RPMI8226 (cell line): ENCODE data around the gene ZNF610.
A peak's percentile ranks its signal among the peaks of the same experiment; 100 is the strongest.
"Not testable (repeated sequence)": the region's sequence is repeated elsewhere in the genome, so short reads cannot be mapped to it uniquely, and the experiment has no call there.

Source experiments
- DNase-seq: peaks from one replicate; pipeline ENCODE4 v3.0.0-alpha.2; 2015

ZNF610 gene

DNA sequence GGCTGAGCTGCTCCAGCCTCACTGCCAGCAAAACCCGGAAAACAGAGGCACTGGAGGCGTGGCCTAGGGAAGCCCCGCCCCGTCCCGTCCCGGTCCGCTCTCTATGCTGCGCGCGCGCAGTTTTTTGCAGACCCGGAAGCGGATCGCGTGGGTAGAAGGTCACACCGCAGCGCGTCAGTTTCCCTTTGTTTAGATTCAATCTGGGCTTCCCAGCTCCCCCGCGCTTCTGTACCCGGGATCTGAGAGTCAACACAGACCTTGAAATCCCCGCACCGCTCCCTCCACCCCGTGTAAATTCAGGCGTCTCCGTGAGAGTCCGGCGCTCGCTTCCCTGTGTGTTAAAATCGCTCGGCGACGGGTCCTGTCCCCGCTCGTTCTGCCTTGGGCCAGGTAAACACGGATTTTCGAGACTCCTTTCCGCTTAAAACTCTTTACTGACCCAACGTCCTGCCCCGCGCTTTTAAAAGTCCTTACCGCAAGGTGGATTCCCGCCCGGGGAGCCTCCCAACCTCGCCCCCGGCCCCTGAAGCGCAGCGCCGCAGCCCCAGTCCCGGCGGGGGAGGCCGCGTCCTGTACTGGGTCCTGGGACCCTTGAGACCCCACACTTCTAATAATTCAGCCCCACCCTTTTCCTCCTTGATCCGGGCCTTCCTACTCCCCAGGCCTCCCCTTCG is at the start of gene ZNF610:
ZNF610 (plus strand) TSS at position 127 of the 674 bp plus-strand sequence. CDS start 12,930 bp downstream, outside the sequence.
- DNase-seq, result peak; percentile 92

- no peak for DNase-seq
These were observed 49.8 kb upstream of the ZNF610 start for GRCh38 chr19:52286256-52286655.

- DNase-seq, result no peak
These were observed 44.3 kb upstream of the ZNF610 start for GRCh38 chr19:52291781-52292180.

DNA sequence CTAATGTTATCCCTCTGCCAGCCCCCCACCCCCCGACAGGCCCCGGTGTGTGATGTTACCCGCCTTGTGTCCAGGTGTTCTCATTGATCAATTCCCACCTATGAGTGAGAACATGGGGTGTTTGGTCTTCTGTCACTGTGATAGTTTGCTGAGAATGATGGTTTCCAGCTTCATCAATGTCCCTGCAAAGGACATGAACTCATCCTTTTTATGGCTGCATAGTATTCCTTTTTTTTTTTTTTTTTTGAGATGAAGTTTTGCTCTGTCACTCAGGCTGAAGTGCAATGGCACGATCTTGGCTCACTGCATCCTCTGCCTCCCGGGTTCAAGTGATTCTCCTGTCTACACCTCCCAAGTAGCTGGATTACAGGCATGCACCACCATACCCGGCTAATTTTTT is 43.1 kb upstream of the ZNF610 start:
- DNase-seq, result not testable (repeated sequence)

DNA sequence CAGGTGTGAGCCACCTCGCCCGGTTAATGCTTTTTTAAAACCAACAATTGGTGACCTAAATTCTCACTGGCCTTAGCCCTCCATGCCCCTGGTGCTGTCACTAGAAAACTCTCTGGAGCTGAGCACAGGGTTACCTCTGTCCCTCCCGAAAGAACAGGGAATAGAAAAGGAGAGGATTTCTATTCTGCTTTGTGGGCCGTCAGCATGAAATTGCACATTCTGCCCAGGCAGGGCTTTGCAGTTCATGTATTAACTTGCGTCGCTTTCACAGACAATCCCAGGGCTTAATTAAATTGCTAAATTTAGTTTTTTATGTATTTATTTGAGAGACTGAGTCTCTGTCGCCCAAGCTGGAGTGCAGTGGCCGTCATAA is 39.7 kb upstream of the ZNF610 start:
- no peak for DNase-seq

GRCh38 chr19:52296773-52297600 is 39.1 kb upstream of the ZNF610 start, which contains the start of gene ZNF480:
Gene ZNF480, plus strand, starts transcription at chr19:52297169. Its CDS starts 3,244 bp downstream, at chr19:52300413.
- DNase-seq, result peak; percentile 87

GRCh38 chr19:52297601-52298364 is 38.3 kb upstream of the ZNF610 start:
- no peak for DNase-seq

GRCh38 chr19:52307275-52307674 is 28.8 kb upstream of the ZNF610 start:
- peak; percentile 29 for DNase-seq

- no peak for DNase-seq
These were observed 13.6 kb upstream of the ZNF610 start for GRCh38 chr19:52322429-52322828.

GRCh38 chr19:52331757-52332156 is 4.3 kb upstream of the ZNF610 start:
- DNase-seq, result no peak

- DNase-seq, result no peak
These were observed 301 bp upstream of the ZNF610 start for GRCh38 chr19:52335768-52336116.

GRCh38 chr19:52336791-52337381 is 843 bp downstream of the ZNF610 start:
- no peak for DNase-seq

- DNase-seq, result not testable (repeated sequence)
These were observed 3.0 kb downstream of the ZNF610 start for GRCh38 chr19:52339022-52339421.

- peak; percentile 74 for DNase-seq
These were observed 7.5 kb downstream of the ZNF610 start for GRCh38 chr19:52343548-52343947.

GRCh38 chr19:52345162-52345561 is 9.1 kb downstream of the ZNF610 start:
- no peak for DNase-seq

DNA sequence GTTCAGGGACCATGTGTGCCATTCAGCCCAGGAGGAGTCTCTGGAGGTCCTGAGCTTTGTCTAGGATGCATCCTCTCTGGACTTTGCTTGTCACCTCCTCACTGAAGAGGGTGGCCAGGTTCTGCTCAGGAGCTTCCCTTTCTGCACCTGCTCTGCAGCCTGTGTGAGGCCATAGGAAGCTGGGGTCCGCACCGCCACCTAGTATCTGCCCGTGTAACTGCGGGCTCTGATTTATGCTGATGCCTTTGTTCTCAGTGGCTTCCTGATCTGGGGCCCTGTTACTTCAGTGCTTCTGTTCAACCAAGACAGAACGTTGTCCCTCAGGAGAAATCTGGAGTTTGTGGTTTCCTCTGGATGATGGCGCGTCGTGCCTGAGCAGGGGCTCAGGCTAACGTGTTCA is 15.5 kb downstream of the ZNF610 start:
- peak; percentile 33 for DNase-seq

GRCh38 chr19:52366414-52366824 is 30.4 kb downstream of the ZNF610 start:
- DNase-seq, result no peak

DNA sequence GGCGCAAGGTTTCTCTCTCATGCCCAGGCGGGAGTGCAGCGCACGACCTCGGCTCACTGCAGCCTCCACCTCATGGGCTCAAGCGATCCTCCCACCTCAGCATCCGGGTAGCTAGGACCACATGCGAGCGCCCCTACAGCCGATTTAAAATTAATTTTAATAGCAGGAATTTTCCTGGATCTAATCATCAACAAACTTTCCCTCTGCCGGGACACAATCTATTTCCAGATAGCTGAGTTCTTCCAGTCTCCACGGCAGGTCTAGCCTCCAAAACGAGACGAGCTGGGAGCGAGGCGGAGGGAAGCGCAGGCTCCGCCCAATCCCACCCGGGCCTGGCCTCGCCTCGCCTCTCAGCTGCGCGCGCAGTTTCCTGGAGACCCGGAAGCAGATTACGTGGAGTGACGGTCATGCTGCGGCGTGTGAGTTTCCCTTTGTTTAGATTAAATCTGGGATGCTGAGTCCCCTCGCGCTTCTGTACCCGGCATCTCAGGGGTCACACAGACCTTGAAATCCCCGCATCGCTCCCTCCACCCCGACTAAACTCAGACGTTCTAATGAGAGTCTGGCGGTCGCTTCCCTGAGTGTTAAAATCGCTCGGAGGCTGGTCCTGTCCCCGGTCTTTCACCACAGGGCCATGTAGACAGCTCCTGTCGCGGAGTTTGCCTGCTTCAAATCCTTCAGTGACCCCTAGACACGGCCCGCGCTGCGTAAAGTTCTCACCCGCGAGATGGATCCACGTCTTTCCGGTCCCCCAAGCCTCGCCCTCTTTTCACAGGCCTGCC is 33.7 kb downstream of the ZNF610 start, which contains the start of gene ZNF880:
ZNF880 (plus strand) TSS at position 365 of the 782 bp plus-strand sequence; CDS start at position 408, 43 bp downstream.
- peak; percentile 82 for DNase-seq

DNA sequence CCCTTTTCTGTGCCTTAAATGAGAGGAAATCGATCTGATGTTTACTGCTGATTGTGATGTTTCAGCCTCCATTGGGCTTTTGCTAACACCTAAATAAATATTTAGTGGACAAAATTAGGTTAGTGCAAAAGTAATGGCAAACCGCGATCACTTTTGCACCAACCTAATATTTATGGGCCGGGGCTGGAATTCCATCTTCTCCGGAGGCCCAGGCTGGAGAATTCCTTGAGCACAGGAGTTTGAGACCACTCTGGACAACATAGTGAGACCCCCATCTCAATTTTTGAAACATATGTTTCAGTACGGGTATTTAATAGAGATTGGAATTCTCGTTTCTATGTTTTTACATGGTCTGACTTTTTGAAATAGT is 34.3 kb downstream of the ZNF610 start:
- no peak for DNase-seq

DNA sequence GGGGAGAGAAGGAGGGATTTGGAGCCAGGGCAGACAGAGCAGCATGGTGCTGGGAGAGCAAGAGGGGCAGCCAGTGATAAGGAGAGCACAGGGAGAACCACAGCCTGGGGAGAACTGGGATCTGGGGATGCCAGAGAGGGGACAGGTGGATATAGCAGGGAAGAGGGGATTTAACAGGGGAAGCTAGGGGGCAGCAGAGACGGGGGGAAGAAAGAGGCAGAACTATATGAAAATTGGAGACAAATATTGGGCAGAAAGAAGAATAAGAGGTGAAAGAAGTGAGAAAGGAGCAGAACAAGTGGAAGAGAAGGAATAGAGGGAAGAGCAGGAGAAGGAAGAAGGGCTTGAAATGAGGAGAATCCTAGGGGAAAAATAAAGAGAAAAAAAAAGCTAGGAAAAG is 55.1 kb downstream of the ZNF610 start:
- no peak for DNase-seq

GRCh38 chr19:52397310-52398080 is 61.5 kb downstream of the ZNF610 start, which contains the start of gene ZNF528:
Gene ZNF528, plus strand, starts transcription at chr19:52397849. Its CDS starts 4,165 bp downstream, at chr19:52402014.
- DNase-seq, result peak; percentile 95
